ENCODE data around the gene CAPS.
"Not testable (repeated sequence)": the region's sequence is repeated elsewhere in the genome, so short reads cannot be mapped to it uniquely, and the experiment has no call there.

Gene CAPS

DNA sequence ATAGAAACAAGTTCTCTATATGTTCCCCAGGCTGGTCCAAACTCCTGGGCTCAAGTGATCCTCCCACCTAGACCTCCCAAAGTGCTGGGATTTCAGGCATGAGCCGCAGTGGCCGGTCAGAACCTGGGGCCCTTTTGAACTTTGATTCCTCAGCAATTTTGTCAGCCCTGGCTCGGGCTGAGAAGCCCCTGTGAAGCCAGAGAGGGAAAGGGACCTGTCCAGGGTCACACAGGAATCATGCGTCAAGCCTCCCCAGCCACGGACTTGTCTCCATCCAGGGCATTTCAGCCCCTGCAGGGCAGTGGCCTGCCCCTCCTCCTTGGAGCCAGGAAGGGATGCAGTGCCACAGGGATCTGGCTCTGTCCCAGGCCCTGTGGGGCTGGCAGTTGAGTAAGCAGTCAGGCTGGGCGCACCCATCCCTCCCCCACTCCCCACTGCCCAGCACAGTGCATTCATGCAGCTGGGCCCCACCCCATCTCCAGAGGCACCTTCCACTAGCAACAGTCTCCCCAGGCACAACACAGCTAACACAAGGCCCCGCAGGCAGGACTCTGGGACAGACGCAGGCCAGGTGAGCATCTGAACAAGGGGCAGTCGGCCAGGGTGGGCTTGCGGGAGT lies at the start of gene CAPS:
Gene CAPS (plus strand): TSS at position 516 of the 619 bp plus-strand sequence. CDS start 153 bp downstream, outside the sequence.
- DNase-seq: no peak

DNA sequence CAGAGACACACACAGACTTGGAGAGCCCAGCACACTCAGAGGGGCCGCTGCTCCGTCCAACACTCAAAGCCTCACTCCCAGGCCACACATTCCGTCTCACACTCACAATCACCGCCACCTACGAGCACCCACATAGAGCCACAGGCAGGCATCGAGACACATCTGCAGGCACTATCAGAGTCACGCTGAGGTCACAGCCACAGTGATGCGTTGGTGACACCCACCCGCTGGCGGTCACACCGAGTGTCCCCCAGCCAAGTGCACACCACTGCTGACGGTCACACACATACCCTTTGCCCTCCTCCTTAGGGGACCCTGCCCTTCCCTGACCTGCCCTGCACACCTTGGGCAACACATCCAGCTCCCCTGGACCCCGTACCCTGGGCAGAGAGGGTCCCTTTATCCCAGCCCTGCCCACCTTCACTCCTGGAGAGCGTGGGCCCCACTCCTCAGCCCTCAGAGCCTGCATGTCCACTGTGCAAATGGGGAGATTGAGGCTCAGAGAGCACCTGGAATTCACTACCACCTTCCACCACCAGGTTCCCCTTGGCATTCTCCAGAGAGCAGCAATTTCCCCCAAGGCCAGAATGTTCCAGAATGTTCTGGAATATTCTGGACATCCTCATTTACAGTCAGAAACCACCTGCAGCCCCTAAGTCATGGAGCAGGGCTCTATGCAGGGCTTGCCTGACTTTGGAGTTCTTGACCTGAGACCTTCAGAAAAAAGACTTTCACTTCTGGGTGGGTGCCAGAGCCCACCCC lies 49.1 kb upstream of the CAPS start:
- DNase-seq: no peak

DNA sequence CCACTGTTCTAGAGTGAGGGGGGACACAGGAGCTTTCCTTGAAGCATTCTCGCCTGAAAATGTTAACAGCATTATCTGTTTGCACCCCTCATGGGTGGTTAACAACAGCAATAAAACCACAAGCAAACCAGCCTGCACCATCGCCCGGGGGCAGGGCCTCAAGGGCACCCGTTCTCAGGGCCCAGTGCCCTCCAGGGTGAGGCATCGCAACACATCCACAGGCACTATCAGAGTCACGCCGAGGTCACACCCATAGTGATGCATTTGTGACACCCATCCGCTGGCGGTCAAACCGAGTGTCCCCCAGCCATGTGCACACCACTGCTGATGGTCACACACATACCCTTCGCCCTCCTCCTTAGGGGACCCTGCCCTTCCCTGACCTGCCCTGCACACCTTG lies 48.3 kb upstream of the CAPS start:
- no peak for DNase-seq

DNA sequence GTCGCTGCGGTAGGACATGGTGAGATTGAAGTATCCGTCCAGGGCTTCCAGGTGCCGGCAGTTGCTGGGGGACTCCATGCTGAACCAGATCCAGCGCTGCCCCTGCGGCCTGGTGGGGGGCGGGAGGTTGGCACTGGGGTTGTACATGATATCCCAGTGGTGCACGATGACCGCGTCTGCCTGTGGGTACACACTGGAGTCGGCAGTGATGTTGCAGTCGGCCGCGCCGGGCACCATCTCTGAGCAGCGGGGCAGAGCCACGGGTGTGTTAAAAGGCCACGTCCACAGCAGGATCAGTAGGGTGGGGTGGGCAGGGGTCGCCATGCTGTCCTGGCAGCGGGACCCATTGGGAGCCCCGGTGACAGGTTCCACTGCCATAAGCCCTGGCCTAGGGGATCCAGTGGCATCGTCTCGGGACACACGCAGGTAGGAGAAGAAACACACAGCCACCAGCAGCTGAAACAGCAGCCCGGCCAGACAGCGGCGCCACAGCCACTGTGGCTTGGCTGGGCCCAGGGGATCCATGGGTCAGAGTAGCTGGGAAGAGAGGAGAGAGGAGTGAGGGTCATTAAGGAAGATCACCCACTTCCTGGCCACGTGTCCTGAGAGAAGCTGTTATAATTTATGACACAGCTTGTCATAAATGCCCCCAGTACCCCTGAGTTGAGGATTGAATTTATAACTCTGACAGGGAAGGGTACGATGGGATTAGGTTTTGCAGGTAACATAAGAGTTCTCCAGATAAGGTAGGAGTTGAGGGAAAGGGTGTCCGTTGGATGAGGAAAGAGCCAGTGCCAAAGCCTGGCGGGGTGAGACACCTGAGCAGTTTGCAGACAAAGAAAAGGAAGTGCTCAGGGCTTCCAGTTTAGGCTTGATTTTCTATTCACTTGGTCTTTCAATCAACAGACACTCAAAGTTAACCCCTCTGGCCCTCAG lies 46.6 kb upstream of the CAPS start:
- DNase-seq: no peak

DNA sequence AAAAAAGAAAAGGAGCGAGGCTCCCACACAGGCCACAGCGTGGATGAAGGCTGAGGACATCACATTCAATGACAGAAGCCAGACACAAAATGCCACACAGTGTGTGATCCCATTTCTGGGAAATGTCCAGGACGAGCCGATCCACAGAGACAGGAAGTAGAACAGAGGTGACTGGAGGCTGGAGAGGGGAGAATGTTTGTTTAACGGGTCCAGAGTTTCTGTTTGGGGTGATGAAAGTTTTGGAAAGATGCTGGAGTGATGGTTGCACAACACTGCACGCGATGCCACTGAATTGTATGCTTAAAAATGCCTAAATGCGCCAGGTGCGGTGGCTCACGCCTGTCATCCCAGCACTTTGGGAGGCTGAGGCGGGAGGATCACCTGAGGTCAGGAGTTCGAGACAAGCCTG lies 43.1 kb upstream of the CAPS start:
- no peak for DNase-seq

DNA sequence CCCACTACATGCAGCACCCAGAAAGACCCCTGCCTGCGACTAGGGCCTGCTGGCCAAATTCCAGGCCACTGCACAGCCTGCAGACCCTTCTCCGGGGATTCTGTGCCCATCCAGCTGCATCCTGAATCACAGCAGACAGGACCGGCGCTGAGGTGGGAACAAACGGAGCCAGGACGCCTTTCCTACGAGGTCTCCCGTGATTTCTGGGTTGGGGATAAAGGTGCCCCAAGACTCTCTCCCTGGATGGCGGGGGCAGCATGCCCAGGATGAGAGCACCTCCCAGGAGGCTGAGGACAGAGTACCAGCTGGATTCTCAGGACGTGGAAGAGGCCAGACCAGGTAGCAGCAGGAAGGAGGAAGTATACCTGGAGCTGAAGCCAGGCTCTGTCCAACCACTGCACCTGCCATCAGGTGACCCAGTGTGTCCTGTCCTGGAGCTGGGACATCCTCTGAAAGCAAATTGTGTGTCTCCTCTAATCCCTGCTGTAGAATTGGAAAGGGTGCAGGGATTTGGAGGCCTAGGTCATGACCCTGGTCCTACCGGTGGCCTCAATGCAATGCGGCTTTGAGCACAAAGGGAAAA lies 40.3 kb upstream of the CAPS start:
- DNase-seq: no peak

DNA sequence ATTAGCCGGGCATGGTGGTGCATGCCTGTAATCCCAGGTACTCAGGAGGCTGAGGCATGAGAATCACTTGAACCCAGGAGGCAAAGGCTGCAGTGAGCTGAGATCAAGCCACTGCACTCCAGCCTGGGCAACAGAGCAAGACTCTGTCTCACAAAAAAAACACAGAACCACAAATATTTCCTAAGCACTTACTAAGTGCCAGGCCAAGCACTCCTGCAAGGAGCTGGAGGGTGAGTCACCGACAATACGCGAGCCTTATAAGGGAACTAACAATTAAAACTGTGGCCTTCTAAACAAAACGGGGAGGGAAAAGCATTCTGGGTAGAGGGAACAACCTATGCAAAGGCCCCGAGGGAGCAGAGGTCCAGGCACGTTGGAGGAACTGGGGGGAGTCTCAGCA lies 39.6 kb upstream of the CAPS start:
- DNase-seq: not testable (repeated sequence)

DNA sequence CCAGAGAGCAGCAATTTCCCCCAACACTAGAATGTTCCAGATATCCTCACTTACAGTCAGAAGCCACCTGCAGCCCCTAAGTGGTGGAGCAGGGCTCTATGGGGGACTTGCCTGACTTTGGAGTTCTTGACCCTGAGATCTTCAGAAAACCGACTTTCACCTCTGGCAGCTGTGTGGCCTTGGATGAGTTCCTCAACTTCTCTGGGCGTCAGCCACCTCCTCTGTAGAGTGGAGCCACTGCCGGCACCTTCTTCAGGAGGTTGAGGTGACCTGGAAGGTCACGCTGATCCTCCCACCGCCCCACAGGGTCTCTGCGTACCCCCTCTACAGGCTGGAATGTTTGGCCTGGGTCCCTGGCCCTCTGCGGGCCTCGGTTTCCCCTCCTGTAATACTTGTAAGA lies 36.6 kb upstream of the CAPS start:
- peak; percentile 26 for DNase-seq

DNA sequence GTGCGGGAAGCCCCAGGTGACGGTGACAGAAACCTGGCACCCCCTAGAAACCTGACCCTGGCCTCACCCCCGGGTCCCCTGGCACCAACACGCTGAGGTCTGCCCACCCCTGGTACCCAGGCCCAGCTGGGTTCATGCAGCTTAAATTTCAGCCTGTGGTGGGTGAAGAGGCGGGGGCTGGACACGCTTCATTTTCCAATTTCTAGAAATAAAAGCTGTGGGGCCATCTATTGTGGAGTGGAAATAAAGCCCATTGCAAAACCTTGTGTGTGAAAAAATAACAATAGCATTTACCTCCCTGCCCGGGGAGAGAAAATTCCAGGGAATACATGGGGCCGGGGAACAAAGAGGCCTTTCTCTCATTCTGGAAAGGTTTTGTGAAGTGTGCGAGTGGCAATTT lies 36.2 kb upstream of the CAPS start:
- peak; percentile 44 for DNase-seq

DNA sequence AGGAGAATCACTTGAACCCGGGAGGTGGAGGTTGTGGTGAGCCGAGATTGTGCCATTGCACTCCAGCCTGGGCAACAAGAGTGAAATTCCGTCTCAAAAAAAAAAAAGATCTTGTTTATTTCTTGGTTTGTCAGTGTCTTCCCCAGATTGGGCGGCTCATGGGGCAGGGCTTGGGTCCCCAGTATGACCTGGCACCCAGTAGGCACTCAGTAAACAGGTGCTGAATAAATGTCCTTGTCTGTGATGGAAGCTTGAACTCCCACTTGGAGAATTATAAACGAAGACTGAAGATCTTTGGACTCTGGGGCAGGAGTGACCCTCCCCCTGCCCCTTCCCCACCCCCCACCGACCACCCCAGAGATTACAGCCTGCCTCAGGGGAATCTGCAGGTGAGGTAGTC lies 33.9 kb upstream of the CAPS start:
- no peak for DNase-seq

DNA sequence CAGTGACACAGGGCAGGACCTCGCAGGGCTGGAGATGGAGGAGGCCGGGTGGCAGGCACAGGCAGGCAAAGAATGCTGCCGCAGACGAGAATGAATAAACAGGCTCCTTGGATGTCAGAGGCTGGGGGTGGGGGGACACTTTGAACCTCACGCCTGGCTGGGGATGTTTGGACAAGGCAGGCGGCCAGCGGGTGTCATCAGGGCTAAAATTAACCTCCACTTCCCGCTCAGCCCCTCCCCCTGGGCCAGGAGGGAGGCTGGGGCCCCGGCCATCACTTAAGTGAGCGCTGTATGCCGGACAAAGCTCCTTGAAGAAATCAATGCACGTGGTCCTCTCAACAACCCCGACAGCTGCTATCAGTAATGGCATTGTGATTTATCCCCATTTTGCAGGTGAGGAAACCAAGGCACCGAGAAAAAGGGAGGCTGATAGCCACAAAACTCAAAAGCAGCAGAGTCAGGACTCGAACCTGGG lies 33.4 kb upstream of the CAPS start:
- DNase-seq: no peak

DNA sequence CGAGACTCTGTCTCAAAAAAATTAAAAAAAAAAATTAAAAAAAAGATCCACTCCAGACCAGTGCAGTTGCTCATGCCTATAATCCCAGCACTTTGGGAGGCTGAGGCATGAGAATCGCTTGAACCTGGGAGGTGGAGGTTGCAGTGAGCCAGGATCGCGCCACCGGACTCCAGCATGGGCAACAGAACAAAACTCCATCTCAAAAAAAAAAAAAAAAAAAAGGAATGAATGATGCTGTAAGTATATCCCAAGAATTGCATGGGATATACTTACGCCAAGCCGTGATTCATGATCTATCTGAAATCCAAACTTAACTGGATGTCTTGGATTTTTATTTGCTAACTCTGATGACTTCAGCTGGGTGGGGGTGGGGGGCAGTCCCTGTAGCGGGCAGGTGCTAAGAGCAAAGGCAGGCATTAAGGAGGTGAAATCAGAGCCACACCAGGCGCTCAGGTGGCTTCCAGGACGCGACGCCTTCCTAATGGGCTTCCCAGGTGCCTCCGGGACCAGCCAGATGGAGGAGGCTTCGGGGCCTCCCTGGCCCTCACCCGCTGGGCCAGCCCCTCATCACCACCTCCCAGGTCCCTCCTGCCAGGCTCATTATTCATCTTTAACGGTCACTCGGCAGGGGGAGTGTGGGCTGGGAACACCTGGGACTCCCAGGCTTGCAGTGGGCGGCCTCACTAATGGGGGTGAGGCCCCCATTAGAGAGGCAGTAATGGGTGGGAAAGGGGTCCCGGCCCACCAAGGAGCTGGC lies 32.3 kb upstream of the CAPS start:
- DNase-seq: peak; percentile 88

DNA sequence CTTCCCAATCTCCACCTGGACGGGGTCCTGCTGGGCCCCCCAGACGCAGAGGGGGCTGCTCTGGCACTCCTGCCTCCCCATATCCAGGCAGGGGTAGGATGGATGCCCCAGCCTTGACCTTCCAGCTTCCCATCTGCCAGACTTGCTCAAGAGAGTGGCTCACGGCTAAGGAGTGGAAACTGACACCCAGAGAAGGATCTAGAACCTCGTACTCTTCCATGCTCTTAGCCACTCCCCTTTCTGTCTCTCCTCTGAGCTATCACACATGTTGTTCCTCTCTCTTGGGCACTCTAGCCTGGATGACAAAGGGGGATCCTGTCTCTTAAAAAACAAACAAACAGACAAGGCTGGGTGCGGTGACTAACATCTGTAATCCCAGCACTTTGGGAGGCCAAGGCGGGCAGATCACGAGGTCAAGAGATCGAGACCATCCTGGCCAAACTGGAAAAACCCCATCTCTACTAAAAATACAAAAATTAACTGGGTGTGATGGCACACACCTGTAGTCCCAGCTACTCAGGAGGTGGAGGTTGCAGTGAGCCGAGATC lies 31.6 kb upstream of the CAPS start:
- peak; percentile 73 for DNase-seq

DNA sequence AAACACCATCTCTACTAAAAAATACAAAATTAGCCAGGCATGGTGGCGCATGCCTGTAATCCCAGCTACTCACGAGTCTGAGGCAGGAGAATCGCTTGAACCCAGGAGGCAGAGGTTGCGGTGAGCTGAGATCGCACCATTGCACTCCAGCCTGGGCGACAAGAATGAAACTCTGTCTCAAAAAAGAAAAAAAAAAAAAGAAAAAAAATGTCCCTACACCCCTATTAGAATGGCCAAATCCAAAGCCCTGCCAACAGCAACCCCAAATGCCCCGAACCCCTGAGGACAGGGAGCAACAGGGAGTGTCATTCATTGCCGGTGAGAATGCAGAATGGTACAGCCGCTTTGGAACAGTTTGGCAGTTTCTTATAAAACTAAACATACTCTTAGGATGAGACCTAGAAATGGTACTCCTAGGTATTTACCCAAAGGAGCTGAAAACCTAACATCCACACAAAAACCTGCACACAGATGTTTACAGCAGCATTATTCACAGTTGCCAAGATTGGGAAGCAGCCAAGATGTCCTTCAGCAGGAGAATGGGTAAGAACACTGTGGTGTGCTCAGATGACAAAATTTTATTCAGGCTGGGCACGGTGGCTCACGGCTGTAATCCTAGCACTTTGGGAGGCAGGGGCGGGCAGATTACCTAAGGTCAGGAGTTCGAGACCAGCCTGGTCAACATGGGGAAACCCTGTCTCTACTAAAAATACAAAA lies 30.7 kb upstream of the CAPS start:
- DNase-seq: peak; percentile 65

DNA sequence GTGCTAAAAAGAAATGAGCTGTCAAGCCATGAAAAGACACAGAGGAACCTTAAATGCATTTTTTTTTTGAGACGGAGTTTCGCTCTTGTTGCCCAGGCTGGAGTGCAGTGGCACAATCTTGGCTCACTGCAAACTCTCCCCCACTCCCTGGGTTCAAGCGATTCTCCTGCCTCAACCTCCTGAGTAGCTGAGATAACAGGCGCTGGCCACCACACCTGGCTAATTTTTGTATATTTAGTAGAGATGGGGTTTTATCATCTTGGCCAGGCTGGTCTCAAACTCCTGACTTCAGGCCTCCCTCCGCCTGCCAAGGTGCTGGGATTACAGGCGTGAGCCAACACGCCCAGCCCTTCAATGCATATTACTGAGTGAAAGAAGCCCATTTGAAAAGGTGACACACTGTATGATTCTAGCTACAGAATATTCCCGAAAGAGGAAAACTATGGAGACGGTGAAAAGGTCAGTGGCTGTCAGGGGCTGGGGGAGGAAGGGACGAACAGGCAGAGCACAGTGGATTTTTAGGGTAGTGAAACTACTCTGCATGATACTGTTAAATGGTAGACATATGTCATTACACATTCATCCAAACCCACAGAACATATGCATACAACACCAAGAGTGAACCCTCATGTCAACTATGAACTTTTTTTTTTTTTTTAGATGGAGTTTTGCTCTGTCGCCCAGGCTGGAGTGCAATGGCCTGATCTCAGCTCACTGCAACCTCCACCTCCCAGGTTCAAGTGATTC lies 29.8 kb upstream of the CAPS start:
- DNase-seq: not testable (repeated sequence)

DNA sequence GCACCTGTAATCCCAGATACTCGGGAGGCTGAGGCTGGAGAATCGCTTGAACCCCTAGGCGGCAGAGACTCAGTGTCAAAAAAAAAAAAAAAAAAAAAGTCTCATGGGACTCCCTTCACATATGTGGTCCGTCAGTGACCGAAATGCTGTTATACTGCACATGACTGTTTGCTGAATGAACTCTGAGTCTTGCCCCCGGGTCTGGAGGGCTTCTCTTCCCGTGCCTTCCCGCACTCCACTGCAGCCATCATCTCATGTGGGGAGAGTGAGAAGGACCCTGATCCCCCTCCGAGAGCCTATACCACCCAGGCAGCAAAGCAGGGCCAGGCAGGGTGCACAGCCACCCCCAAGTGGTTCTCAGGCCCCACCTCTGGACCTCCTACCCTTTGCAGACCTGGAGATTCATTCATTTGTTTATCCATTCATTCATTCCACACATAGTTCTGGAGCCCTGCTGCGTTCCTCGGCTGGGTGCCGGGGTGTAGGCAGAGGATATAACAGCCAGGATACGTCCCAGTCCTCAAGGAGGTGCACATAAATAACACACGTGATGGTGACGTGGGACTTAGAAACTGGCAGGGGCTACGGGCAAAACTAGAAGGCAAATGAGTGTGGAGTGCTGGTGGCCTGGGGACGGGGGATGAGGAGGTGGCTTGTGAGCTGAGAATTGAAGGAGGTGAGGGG lies 24.6 kb upstream of the CAPS start:
- no peak for DNase-seq

DNA sequence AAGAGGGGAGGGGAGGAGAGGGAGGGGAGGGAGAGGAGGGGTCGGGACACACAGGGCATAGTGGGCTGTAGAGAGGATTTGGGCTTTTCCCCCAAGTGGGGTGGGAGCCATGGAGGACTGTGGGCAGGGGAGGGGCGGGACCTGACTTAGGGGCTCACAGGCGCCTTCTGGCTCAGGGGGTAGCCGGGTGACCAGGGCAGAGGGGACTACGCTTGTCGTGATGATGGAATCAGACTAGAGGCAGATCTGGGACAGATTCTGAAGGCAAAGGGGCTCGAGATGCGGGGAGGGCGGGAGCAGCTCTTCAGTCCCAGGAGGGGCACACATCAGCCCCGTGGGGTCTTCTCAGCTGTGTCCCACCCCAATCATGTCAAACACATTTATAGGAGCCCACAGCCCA lies 24.0 kb upstream of the CAPS start:
- DNase-seq: no peak

DNA sequence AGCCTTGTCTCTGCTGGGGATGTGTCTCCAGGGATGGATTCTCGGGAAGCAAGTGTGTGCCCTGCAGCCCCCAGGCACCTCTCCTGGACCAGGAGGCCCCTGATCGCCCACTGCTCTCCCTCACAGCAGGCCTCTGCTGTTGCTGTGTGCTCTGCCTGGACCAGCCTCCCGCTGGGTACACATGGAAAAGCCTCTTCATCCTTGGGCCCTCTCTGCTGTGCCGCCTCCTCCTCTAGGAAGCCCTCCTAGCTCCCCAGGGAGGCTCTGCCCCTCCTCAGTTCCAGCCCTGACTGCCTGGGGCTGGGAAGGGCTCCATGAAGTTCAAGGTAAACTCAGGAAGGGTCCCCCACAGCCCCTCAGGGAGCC lies 22.5 kb upstream of the CAPS start:
- DNase-seq: peak; percentile 12

DNA sequence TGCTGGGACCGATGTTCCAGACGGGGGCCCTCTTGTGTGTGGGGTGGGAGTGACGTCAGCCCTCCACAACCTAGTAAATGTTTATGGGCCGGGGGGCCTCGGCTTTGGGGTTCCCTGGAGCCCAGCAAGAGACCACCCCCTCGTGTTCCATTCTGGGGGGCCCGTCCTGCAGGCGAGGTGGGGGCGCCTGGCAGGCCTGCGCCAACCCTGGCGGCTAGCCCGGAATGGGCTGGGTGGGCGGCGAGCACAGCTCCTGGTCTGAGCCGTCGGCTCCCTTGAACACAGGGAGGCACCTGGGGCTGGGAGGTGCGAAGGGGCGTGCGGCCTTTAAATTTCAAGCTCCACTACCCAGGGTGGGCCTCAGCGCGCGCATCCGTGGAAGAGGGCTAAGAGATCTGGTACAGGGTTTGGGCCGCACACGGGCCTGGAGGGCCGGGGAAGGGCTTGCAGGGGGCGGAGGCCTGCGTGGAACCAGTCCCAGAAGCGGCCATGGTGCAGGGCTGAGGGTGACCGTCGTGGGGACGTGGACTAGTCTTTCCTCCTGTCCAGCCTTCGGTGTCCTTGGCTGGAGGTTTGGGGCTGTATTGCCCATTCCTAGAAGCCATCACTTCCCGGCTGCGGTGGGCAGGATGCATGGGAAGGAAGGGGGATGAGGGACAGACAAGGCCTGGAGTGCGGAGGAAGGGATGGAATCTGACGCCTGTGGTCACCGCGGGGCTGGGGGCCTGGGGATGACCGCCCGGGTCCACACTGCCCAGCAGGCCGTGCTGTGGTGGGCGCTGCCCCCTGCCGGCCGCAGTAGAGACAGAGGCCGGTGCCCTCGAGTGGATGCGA lies 21.9 kb upstream of the CAPS start:
- peak; percentile 11 for DNase-seq

Data from NCI-H2171 treated with DMSO at 0.1 percent for 48 hours (cell line).